Liver (tissue), 9 donors: ENCODE data around the gene SDR39U1. TPM values are rescaled to one million over a fixed set of nuclear protein-coding genes. Genes with fewer than 3 reads are reported as not detected.

Source experiments
- DNase-seq: peaks from one replicate; pipeline ENCODE4 v3.0.0-alpha.2; 2017; ENCODE audit warnings: low spot score
- H3K27ac ChIP-seq, 2 donors: one replicate each; pipeline ENCODE4 v1.7.0; 2013; ENCODE audit warnings: inconsistent platforms in 2 of 2, low read length in 2 of 2, control low read depth in 1 of 2, low read depth in 1 of 2, mild to moderate bottlenecking in 1 of 2
- H3K27me3 ChIP-seq, 4 donors: one replicate each; pipeline versions ENCODE4 v1.6.1 to v1.7.0; 2013; ENCODE audit warnings: low read length in 3 of 4, inconsistent platforms in 1 of 4, mild to moderate bottlenecking in 1 of 4, moderate library complexity in 1 of 4; ENCODE audit not compliant: control insufficient read depth in 4 of 4, insufficient read depth in 4 of 4
- H3K36me3 ChIP-seq, 4 donors: one replicate each; pipeline versions ENCODE4 v1.6.1 to v1.7.0; 2013; ENCODE audit warnings: low read length in 3 of 4, mild to moderate bottlenecking in 3 of 4, low read depth in 1 of 4, moderate library complexity in 1 of 4; ENCODE audit not compliant: control insufficient read depth in 4 of 4, insufficient read depth in 3 of 4
- H3K4me1 ChIP-seq, 4 donors: one replicate each; pipeline versions ENCODE4 v1.6.1 to v1.7.0; 2013; ENCODE audit warnings: low read length in 3 of 4, mild to moderate bottlenecking in 3 of 4, moderate library complexity in 1 of 4; ENCODE audit not compliant: control insufficient read depth in 4 of 4, insufficient read depth in 4 of 4
- H3K4me3 ChIP-seq, 3 donors: one replicate each; pipeline versions ENCODE4 v1.6.1 to v1.7.0; 2013; ENCODE audit warnings: low read length in 3 of 3, control low read depth in 1 of 3, low read depth in 1 of 3, mild to moderate bottlenecking in 1 of 3
- H3K9ac ChIP-seq, 2 donors: one replicate each; pipeline ENCODE4 v1.7.0; 2013; ENCODE audit warnings: low read length in 2 of 2, mild to moderate bottlenecking in 2 of 2, moderate library complexity in 2 of 2, control low read depth in 1 of 2, low read depth in 1 of 2
- H3K9me3 ChIP-seq, 4 donors: one replicate each; pipeline versions ENCODE4 v1.6.1 to v1.7.0; 2013; ENCODE audit warnings: low read length in 3 of 4; ENCODE audit not compliant: control insufficient read depth in 4 of 4
- ATF3 ChIP-seq: IDR thresholded peaks from 2 replicates; pipeline ENCODE4 v1.6.1; 2016; ENCODE audit warnings: antibody characterized with exemption
- CTCF ChIP-seq: fragments of 150-350 bp; IDR thresholded peaks from 2 replicates; pipeline ENCODE4 v1.5.1; 2017; ENCODE audit warnings: improper control_type of control experiment, low read depth, low read length; ENCODE audit not compliant: missing input control
- EGR1 ChIP-seq, 2 donors: IDR thresholded peaks; 2 replicates each; pipeline ENCODE4 v1.6.1; 2016 to 2018; ENCODE audit warnings: antibody characterized with exemption in 2 of 2, low read depth in 2 of 2
- FOXA1 ChIP-seq: IDR thresholded peaks from 2 replicates; pipeline ENCODE4 v1.6.1; 2016; ENCODE audit warnings: antibody characterized with exemption
- FOXA2 ChIP-seq: IDR thresholded peaks from 2 replicates; pipeline ENCODE4 v1.6.1; 2016; ENCODE audit warnings: antibody characterized with exemption
- GABPA ChIP-seq, 2 donors: IDR thresholded peaks in 1 of 2; conservative IDR thresholded peaks in 1 of 2; 2 replicates each; pipeline ENCODE4 v1.6.1; 2016; ENCODE audit warnings: antibody characterized with exemption in 2 of 2, mild to moderate bottlenecking in 1 of 2, moderate library complexity in 1 of 2
- HNF4A ChIP-seq, 2 donors: conservative IDR thresholded peaks; 2 replicates each; pipeline ENCODE4 v1.6.1; 2016; ENCODE audit warnings: antibody characterized with exemption in 2 of 2, mild to moderate bottlenecking in 2 of 2
- HNF4G ChIP-seq: IDR thresholded peaks from 2 replicates; pipeline ENCODE4 v1.6.1; 2016; ENCODE audit warnings: antibody characterized with exemption
- JUND ChIP-seq, 2 donors: IDR thresholded peaks; 2 replicates each; pipeline ENCODE4 v1.6.1; 2016; ENCODE audit warnings: antibody characterized with exemption in 2 of 2
- MAX ChIP-seq: IDR thresholded peaks from 2 replicates; pipeline ENCODE4 v1.6.1; 2016; ENCODE audit warnings: antibody characterized with exemption
- NR2F2 ChIP-seq: IDR thresholded peaks from 2 replicates; pipeline ENCODE4 v1.6.1; 2016; ENCODE audit warnings: antibody characterized with exemption
- RAD21 ChIP-seq, 2 donors: IDR thresholded peaks; 2 replicates each; pipeline ENCODE4 v1.6.1; 2016; ENCODE audit warnings: antibody characterized with exemption in 2 of 2, mild to moderate bottlenecking in 2 of 2
- REST ChIP-seq: IDR thresholded peaks from 2 replicates; pipeline ENCODE4 v1.6.1; 2016; ENCODE audit warnings: antibody characterized with exemption, mild to moderate bottlenecking
- RXRA ChIP-seq, 2 donors: IDR thresholded peaks; 2 replicates each; pipeline ENCODE4 v1.6.1; 2017 to 2018; ENCODE audit warnings: antibody characterized with exemption in 2 of 2, mild to moderate bottlenecking in 1 of 2
- SP1 ChIP-seq: IDR thresholded peaks from 2 replicates; pipeline ENCODE4 v1.6.1; 2018; ENCODE audit warnings: antibody characterized with exemption, mild to moderate bottlenecking
- TAF1 ChIP-seq: conservative IDR thresholded peaks from 2 replicates; pipeline ENCODE4 v1.6.1; 2016; ENCODE audit warnings: antibody characterized with exemption, mild to moderate bottlenecking
- YY1 ChIP-seq: IDR thresholded peaks from 2 replicates; pipeline ENCODE4 v1.6.1; 2016; ENCODE audit warnings: antibody characterized with exemption, mild to moderate bottlenecking
- ZBTB33 ChIP-seq: IDR thresholded peaks from 2 replicates; pipeline ENCODE4 v1.6.1; 2016; ENCODE audit warnings: antibody characterized with exemption
- WGBS: extraction: QIAGEN DNeasy Blood & Tissue Kit; methylation state at CpG from one replicate; pipeline ENCODE4 v1.1.7; 2013; 5-methylcytosine and 5-hydroxymethylcytosine counted together
- polyA plus RNA-seq, 2 donors: library from polyadenylated mRNA; stranded (reverse) in 1 of 2; unstranded in 1 of 2; fragments of 200-250 nt in 1 of 2; fragments of >200 nt in 1 of 2; fragmentation: Nextera tagmentation in 1 of 2; extraction: Ambion mirVana in 1 of 2; gene quantifications; one replicate each; pipeline versions ENCODE4 v1.2.1 to v1.2.3, GENCODE V29; 2013 to 2015
- total RNA-seq, 2 donors: library from RNA; depleted of rRNA; stranded (reverse); fragments of >200 nt; gene quantifications; one replicate each; pipeline ENCODE4 v1.2.3, GENCODE V29; 2014
- donor health status: healthy.
- donor health status: healthy.
- donor health status: healthy.
- donor health status: healthy.
- donor health status: healthy.

SDR39U1 gene
- total and polyA plus RNA-seq, 4 donors, result 10.8 to 50.4 (median 25.9) TPM

- WGBS, result 96% methylated on average over 1 of the region's 1 CpG
- no peaks in the 10 kb centered on the region for H3K9me3 ChIP-seq
Observed at GRCh38 chr14:24414077-24414476, 28.5 kb downstream of the SDR39U1 start.

More at GRCh38 chr14:24414077-24414476, 28.5 kb downstream of the SDR39U1 start:
- TF ChIP-seq MAX (no peak), NR2F2 (no peak), FOXA1 (no peak), FOXA2 (no peak), YY1 (no peak), RXRA (IDR thresholded peaks at IDR 0.05) (no peak), EGR1 (IDR thresholded peaks at IDR 0.05; ENCODE audit: low read depth in 2 of 2) (no peak), HNF4A (conservative IDR thresholded peaks at IDR 0.05) (no peak), ZBTB33 (no peak), ATF3 (no peak), SP1 (no peak), RAD21 (IDR thresholded peaks at IDR 0.05) (no peak), GABPA (IDR thresholded peaks at IDR 0.05 in 1 of 2, conservative IDR thresholded peaks at IDR 0.05 in 1 of 2) (no peak), JUND (IDR thresholded peaks at IDR 0.05) (no peak), CTCF (no peak), REST (no peak), TAF1 (no peak), HNF4G (no peak)
- no peak overlapping the region for H3K4me3 ChIP-seq
- DNase-seq, result no peak
- H3K36me3 ChIP-seq, result peaks cover 0 to 9% (median 3%) of the 10 kb centered on the region in 4 donors
- H3K27me3 ChIP-seq, result no peaks in the 10 kb centered on the region
- peaks cover 0 to 14% (median 7%) of the 10 kb centered on the region in 4 donors for H3K4me1 ChIP-seq
- H3K9ac ChIP-seq, result no peak overlapping the region
- no peak overlapping the region for H3K27ac ChIP-seq
